Measurements from ENCODE around the gene NCCRP1. TPM values are rescaled to one million over a fixed set of nuclear protein-coding genes. Genes with fewer than 3 reads are reported as not detected.
"Not testable (repeated sequence)": the region's sequence is repeated elsewhere in the genome, so short reads cannot be mapped to it uniquely, and the experiment has no call there.

Gene NCCRP1
- total RNA-seq, 1 donor: not detected

- no peak for DNase-seq (ENCODE audit: low read depth)
- no peak for TF ChIP-seq CTCF (IDR thresholded peaks at IDR 0.05; ENCODE audit: insufficient read depth, low read length)
- no peak overlapping the region for H3K4me3 ChIP-seq (ENCODE audit: low read depth, low read length)
These were observed 9.4 kb downstream of the NCCRP1 start for GRCh38 chr19:39206122-39206521.

- no peak for DNase-seq (ENCODE audit: low read depth)
- no peak for TF ChIP-seq CTCF (IDR thresholded peaks at IDR 0.05; ENCODE audit: insufficient read depth, low read length)
- H3K4me3 ChIP-seq (ENCODE audit: low read depth, low read length): no peak overlapping the region
These were observed 10.6 kb downstream of the NCCRP1 start for GRCh38 chr19:39207293-39207836.

- TF ChIP-seq CTCF (IDR thresholded peaks at IDR 0.05; ENCODE audit: insufficient read depth, low read length): no peak
- no peak overlapping the region for H3K4me3 ChIP-seq (ENCODE audit: low read depth, low read length)
- no peak for DNase-seq (ENCODE audit: low read depth)
These were observed 11.5 kb downstream of the NCCRP1 start for GRCh38 chr19:39208175-39208795.

GRCh38 chr19:39209196-39209595, 12.4 kb downstream of the NCCRP1 start:
- no peak for TF ChIP-seq CTCF (IDR thresholded peaks at IDR 0.05; ENCODE audit: insufficient read depth, low read length)

GRCh38 chr19:39211731-39212374, 15.1 kb downstream of the NCCRP1 start:
- no peak for TF ChIP-seq CTCF (IDR thresholded peaks at IDR 0.05; ENCODE audit: insufficient read depth, low read length)
- no peak overlapping the region for H3K4me3 ChIP-seq (ENCODE audit: low read depth, low read length)
- DNase-seq (ENCODE audit: low read depth): no peak

More at GRCh38 chr19:39209196-39209595, 12.4 kb downstream of the NCCRP1 start:
- no peak for DNase-seq (ENCODE audit: low read depth)
- H3K4me3 ChIP-seq (ENCODE audit: low read depth, low read length): no peak overlapping the region

GRCh38 chr19:39212375-39212742, 15.6 kb downstream of the NCCRP1 start:
- DNase-seq (ENCODE audit: low read depth): peak; percentile 10
- TF ChIP-seq CTCF (IDR thresholded peaks at IDR 0.05; ENCODE audit: insufficient read depth, low read length): peak; percentile 23

GRCh38 chr19:39215323-39215722, 18.6 kb downstream of the NCCRP1 start:
- not testable (repeated sequence) for DNase-seq (ENCODE audit: low read depth); H3K4me3 ChIP-seq (ENCODE audit: low read depth, low read length)

More at GRCh38 chr19:39212375-39212742, 15.6 kb downstream of the NCCRP1 start:
- no peak overlapping the region for H3K4me3 ChIP-seq (ENCODE audit: low read depth, low read length)
